SIG-M5 treated with dmso at 0.1 percent for 504 hours (cell line): ENCODE results near the gene LAGE3.

Experiments
- DNase-seq: peaks from one replicate; lab custom pipeline; 2025; ENCODE audit not compliant: unreplicated experiment; lab: John Stamatoyannopoulos, UW

Gene LAGE3, protein sequence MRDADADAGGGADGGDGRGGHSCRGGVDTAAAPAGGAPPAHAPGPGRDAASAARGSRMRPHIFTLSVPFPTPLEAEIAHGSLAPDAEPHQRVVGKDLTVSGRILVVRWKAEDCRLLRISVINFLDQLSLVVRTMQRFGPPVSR

DNA sequence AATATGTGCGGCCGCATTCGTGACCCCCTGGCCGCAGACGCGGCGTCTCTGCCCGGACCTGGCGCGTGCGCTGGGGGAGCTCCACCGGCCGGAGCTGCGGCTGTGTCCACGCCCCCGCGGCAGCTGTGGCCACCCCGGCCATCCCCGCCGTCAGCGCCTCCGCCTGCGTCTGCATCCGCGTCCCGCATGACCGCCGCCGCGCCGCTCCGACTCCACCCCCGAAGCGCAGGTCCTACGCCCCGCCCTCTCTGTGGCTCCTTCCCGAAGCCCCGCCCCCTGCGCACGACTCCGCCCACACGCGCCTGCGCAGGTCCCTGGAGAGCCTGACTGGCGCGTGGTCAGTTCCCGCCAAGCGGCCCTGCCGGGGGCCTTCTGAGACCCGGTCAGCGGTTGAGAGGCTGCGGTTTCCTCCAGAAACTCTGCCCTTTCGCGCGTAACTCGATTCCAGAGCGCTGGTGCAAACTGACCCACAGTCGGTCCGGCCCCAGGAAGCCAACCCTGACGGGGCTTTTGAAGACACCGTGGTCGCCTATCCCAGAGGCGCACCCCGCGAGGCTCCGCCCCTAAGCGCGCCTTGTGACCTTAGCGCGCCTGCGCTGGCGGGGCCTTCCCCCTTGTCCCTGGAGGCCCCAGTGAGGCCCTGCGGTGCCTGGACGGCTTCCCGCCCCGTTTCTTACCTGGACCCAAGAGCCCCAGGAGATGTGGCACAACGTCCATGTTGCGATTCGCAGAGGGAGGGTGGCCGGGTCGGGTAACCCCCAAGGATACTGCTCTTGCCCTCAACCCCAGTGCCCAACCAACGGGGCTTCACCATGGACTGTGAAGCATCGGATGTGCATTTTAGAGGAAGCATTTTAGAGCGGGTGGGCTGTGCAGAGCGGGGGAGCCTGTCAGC, at the start of gene LAGE3:
TSS of gene LAGE3 (minus strand) at position 554 of the 895 bp plus-strand sequence. CDS start at position 188, 366 bp downstream.
- DNase-seq, result peak; percentile 81

- peak; percentile 82 for DNase-seq
Observed at GRCh38 chrX:154526901-154527675, 48.0 kb upstream of the LAGE3 start.

DNA sequence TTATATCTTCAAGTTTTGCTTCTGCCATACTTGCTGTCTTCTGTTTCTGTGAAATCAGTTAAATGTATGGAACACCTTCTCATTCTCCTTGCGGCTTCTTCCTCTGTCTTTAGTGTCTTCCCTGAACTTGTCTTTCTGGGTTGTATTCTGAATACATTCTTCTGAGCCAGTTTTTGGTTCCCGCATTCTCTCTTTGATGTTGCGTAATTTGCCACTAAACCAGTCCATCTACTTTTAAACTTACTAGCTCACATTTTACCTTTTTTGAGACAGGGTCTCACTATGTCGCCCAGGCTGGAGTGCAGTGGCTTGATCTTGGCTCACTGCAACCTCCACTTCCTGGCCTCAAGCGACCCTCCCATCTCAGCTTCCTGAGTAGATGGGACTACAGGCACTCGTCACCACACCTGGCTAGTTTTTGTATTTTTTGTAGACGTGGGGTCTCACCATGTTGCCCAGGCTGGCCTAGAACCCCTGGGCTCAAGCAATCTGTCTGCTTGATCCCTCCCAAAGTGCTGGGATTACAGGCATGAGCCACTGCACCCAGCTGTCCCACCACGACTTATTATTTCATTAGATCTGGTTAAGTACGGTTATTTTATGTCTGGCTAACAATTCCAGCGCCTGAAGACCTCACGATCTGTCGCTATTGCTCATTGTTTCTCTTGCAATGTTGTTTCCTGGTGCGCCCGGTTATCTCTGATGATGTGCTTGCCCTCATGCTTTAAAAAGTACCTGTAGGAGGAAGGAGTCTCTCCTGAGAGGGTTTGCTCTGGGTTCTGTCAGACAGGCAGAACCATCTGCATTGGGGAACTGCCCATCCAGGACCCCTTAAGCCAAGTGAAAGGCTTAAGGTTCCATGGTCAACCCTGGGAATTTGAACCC, 46.8 kb upstream of the LAGE3 start:
- no peak for DNase-seq

DNA sequence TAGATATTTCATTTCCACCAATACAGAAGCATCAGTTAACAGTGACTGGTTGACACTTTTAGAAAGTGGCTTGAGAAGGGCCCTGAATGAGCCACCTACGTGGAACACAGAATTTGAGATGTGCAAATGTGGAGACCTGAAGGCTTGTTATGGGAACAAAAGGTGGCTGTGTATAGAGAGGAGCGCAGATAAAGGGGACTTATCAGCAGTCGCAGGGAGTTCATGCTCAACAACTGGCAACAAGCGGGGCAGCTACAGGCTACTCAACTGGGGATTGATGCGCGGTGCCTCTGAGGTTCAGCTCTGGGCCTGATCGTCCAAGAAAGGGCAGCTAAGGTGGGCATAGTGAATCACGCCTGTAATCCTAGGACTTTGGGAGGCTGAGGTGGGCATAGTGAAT, 40.3 kb upstream of the LAGE3 start:
- no peak for DNase-seq

DNA sequence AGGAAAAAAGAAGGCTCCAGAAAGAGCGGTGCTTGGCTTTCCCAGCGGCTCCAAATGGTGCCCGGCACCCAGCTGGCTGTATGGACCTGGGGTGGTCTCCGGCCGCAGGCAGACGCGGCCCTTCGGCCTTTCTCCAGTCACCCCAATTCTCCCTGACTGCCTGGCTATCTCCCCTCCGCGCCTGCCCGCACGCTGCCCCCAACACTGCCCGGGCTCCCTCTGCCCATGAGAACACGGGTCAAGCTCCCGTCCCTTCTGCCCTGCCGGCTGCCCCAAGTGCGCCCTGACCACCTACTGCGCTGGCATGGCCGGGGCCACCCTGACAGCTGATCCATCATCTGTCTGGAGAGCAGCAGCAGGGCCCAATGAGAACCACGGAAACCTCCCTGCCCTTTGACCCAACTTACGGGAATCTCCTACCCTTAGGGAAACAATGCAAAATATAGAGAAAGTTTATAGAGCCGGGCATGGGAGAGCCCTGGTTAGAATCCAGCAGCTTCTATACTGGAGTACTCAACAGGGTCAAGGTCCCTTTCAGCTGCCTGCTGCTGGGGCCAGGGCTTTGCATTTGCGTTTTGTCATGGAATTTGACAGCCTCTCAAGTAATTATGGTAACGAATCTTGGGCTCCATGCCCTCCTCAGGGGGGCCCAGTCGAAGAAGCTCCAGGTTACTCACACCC, 38.2 kb upstream of the LAGE3 start:
- no peak for DNase-seq

DNA sequence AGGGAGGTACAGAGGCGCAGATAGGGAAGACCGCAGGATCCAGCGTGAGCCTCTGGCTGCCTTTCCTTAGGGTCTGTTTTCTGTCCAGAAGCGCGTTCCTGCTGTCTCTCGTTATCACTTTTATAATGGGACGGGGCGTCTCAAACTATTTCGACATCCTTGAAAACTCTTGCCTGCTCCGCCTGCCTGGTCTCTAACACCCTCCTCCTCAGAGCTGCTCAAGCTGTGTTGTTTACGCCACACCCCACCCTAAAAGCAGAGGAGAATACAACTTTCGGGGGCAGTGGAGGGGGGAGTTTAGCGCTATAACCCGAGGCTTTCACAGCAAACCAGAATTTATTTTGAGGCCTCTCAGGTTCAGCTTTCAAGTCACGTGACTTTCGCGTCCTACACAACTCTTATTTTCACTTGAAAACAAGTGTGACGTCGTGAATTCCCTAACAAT, 37.6 kb upstream of the LAGE3 start:
- DNase-seq, result peak; percentile 36

DNA sequence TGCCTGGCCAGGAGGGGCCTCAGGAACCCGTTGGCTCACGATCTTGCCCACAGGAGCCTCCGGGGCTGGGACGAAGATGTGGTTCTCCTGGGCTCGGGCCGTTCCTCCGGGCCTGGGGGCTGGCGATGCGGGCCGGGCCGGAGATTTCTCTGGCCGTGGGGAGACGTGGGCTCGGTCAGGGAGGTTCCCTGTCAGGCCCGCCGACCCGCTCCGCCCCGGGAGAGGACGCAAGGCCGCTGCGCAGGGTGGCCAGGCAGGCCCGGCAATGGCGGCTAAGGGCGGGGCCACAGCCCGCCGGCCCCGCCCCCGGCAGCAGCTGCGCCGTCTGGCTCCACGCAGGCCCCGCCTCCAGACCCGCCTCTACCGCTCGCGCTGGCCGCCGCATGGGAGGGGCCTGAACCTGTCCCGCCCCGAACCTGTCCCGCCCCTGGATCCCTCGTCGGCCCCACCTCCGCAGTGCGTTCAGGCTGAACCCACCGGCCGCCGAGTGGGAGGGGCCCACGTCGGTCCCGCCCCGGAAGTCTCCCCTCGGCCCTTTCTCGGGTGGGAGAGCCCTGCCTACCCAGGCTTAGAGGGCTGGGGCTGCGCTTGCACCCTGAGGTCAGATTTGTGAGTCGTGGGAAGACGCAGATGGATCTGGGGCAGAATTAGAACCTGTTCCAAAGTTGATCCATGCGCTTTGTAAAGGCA, 37.0 kb upstream of the LAGE3 start, which contains the start of gene FAM3A:
TSS of gene FAM3A (minus strand) at position 267 of the 690 bp plus-strand sequence. CDS start 460 bp downstream, outside the sequence.
- peak; percentile 83 for DNase-seq

GRCh38 chrX:154515090-154515965, 36.2 kb upstream of the LAGE3 start:
- DNase-seq, result peak; percentile 10

GRCh38 chrX:154513716-154514115, 34.6 kb upstream of the LAGE3 start:
- DNase-seq, result no peak

GRCh38 chrX:154512879-154513553, 33.9 kb upstream of the LAGE3 start:
- DNase-seq, result no peak

DNA sequence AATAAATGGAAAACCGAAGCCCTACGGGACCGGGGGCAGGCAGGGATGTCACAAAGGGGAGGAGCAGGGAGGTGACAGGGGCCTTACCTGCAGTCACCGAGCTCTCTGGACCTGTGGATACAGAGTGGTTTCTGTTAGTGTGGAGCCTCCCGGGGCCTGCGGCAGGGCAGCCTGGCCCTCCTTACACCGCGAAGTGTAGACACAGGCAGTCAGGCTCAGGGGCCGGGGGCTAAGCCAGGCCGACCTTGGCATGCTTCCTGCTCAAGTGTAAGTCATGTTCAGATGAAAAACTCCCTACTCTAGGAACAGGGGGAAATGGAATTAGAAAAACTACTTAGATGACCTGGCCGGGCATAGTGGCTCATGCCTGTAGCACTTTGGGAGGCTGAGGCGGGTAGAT, 32.7 kb upstream of the LAGE3 start:
- DNase-seq, result no peak

DNA sequence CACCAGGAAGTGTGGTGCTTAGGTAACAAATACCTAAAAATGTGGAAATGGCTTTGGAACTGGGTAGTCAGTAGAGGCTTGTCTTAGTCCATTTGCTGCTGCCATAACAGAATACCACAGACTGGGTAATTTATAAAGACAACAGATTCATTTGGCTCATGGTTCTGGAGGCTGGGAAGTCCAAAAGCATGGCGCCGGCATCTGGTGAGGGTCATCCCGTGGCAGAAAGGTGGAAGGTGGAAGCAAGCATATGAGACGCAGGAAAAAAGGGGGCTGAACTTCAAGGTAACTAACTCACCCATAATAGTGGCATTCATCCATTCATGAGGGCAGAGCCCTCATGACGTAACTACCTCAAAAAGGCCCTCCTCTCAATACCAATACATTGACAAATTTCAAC, 30.4 kb upstream of the LAGE3 start:
- DNase-seq, result no peak

- no peak for DNase-seq
Observed at GRCh38 chrX:154508384-154508745, 29.3 kb upstream of the LAGE3 start.

DNA sequence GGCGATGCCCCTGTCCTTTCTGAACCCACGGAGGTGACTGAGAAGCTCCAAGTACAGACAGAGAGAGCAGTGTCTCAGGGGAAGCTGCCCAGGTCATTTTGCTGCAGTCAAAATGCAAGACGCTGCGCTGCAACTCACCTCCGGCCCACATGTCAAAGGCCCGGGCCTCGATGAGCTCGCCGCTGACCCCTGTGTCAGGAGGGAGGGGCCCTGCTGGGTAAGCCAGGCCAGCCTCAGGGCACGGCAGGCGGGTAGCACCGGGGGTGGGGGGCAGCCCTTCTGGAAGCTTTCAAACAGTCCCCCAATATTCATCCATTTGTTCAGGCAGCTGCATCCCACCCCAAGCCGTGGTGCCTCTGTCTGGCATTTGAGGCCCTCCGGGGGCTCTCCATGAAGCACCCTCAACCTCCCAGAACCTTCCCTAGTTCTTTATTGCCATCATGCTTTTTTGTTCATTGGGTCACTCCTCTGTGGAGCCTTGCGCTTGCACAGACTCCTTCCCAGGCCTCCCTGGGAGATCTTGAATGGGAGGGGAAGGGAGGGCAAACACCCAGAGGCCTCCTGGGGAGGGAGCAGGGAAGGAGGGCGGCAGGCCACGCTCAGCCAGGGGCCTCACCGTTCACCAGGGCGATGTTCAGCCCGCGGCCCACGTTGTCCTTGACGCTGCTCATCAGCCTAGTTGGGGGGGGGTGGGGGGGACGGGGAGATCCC, 28.7 kb upstream of the LAGE3 start:
- DNase-seq, result no peak

DNA sequence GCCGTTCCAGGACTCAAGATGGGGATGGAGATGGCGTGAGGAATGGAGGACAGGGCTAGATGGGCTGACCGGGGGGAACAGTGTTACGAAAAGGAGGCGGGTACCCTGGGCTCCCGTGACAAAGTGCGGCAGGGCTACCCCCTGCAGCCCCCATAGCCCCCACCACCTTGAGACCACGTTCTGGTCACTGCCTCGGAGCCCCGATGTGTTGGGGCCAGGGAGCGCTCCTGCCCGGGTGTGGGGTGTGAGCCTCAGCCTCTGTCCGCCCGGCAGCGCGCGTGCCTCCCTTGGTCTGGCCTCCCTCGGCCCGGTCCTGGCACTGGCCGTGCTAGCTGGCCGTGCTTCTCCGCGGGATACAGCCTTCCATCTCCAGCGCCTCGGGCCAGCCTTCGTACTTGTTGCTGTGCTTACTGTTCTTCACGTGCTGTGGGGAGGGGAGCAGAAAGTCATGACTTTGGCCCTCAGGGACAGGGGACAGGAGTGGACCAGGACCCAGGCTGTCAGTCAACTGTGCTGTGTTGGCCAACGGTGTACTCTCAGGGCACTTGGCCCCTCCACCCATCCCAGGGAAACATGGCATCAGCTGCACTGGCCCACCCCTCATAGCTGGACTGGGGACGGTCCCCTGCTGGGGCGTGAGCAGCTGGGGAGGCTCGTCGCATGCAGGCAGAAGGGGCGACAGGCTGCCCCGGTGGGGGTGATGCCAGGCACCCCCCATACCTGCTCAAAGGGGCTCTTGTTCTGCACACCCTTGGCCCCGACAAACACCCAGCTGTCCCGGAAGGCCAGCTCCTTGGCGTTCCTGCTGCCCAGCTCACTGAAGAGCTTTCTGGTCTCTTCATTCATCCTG, 27.6 kb upstream of the LAGE3 start:
- DNase-seq, result no peak

DNA sequence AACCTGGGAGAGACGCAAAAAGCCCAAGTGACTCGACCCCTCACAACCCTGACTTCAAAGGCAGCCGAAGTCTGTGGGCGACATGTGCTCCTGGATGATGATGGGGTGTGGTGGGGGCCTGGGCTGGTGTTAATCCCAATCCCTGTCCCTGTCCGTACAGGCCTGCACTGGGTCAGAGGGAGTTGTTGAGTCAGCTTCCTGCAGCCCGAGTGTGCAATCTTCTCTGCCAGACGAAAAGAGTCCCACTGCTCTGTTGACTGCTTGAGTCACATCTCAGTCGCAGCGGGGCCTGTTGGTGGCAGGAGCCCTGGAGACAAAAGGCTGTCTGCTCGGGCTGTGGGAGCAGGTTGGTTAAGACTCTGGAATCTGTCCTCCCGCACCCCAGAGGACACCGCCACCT, 26.7 kb upstream of the LAGE3 start:
- no peak for DNase-seq
